RPMI8226 (cell line): ENCODE data around the gene IL6ST.

ENCODE experiments used
- DNase-seq: peaks from one replicate; pipeline ENCODE4 v3.0.0-alpha.2; 2015

The IL6ST gene

GRCh38 chr5:55918087-55919035 is 76.4 kb downstream of the IL6ST start:
- DNase-seq, result peak; percentile 35

- DNase-seq, result no peak
Observed at GRCh38 chr5:55917402-55918086, 77.2 kb downstream of the IL6ST start.

- no peak for DNase-seq
Observed at GRCh38 chr5:55916986-55917385, 77.8 kb downstream of the IL6ST start.

- DNase-seq, result no peak
Observed at GRCh38 chr5:55915783-55916182, 79.0 kb downstream of the IL6ST start.

- no peak for DNase-seq
Observed at GRCh38 chr5:55914971-55915370, 79.8 kb downstream of the IL6ST start.

GRCh38 chr5:55913466-55914413 is 81.0 kb downstream of the IL6ST start:
- DNase-seq, result no peak

GRCh38 chr5:55911784-55912653 is 82.7 kb downstream of the IL6ST start:
- DNase-seq, result no peak

GRCh38 chr5:55908804-55909203 is 86.0 kb downstream of the IL6ST start:
- DNase-seq, result no peak

- DNase-seq, result no peak
Observed at GRCh38 chr5:55907927-55908326, 86.8 kb downstream of the IL6ST start.

- no peak for DNase-seq
Observed at GRCh38 chr5:55905251-55905650, 89.5 kb downstream of the IL6ST start.

- DNase-seq, result no peak
Observed at GRCh38 chr5:55904152-55904551, 90.6 kb downstream of the IL6ST start.

GRCh38 chr5:55903121-55903701 is 91.6 kb downstream of the IL6ST start:
- DNase-seq, result peak; percentile 30

- no peak for DNase-seq
Observed at GRCh38 chr5:55902696-55903095, 92.1 kb downstream of the IL6ST start.

- DNase-seq, result no peak
Observed at GRCh38 chr5:55900776-55901175, 94.0 kb downstream of the IL6ST start.

GRCh38 chr5:55900068-55900467 is 94.7 kb downstream of the IL6ST start:
- DNase-seq, result no peak

GRCh38 chr5:55899344-55899743 is 95.4 kb downstream of the IL6ST start:
- no peak for DNase-seq

- no peak for DNase-seq
Observed at GRCh38 chr5:55897905-55898304, 96.9 kb downstream of the IL6ST start.

GRCh38 chr5:55897206-55897894 is 97.4 kb downstream of the IL6ST start:
- DNase-seq, result no peak

GRCh38 chr5:55896663-55897062 is 98.1 kb downstream of the IL6ST start:
- no peak for DNase-seq

GRCh38 chr5:55896238-55896637 is 98.5 kb downstream of the IL6ST start:
- DNase-seq, result no peak

GRCh38 chr5:55895346-55895745 is 99.4 kb downstream of the IL6ST start:
- DNase-seq, result no peak
